Ovary (tissue), 3 donors: ENCODE data around the gene C10orf62.

ENCODE experiments used
- POLR2A ChIP-seq: fragments of 450-650 bp; IDR thresholded peaks from one replicate; pipeline ENCODE4 v1.6.1; 2017; ENCODE audit warnings: antibody characterized with exemption, mild to moderate bottlenecking, moderate library complexity
- TF ChIP-seq, protein P1 (sequence below), 3 donors: fragments of 450-650 bp in 2 of 3; fragments of 200-600 bp in 1 of 3; IDR thresholded peaks; one replicate each; pipeline versions ENCODE4 v1.5.1 to v1.8.0; 2016 to 2022; ENCODE audit warnings: antibody characterized with exemption in 3 of 3, mild to moderate bottlenecking in 1 of 3
- donor health status: DM: no; HTN: no; CAD: no.

DNA sequence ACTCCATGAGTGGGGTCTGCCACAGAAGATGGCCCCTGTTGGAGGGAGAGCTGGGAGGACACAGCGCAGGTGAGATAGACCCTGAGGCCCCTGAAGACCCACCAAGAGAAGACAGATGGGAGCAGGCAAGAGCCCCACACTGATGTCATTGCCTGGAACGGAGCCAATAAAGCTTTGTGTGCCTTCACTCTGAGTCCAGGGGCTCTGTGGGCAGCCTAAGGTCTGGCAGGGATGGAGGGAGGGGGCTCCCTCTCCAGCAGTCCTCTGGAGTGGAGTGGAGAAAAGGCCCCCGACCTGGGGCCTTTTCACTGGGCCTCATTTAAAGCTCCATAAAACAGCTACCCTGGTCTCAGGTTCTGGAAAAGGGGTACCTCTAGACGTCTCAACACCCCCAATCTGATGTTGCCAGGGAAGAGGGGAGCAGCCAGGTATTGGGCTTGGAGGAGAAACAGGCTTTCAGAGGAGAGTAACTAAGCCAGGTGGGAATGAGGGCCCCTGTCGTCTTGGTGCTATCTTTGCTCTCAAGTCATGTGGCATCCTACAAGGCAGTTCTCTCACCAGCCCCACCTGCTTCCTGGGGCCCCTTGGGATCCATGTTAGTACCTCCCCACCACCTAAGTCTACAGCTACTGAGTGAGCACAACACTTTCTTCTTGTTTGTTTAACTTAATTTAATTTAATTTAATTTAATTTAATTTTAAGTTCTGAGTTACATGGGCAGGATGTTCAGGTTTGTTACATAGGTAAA, 1.4 kb downstream of the C10orf62 start:
- no peak for TF ChIP-seq POLR2A
- TF ChIP-seq, protein P1, sequence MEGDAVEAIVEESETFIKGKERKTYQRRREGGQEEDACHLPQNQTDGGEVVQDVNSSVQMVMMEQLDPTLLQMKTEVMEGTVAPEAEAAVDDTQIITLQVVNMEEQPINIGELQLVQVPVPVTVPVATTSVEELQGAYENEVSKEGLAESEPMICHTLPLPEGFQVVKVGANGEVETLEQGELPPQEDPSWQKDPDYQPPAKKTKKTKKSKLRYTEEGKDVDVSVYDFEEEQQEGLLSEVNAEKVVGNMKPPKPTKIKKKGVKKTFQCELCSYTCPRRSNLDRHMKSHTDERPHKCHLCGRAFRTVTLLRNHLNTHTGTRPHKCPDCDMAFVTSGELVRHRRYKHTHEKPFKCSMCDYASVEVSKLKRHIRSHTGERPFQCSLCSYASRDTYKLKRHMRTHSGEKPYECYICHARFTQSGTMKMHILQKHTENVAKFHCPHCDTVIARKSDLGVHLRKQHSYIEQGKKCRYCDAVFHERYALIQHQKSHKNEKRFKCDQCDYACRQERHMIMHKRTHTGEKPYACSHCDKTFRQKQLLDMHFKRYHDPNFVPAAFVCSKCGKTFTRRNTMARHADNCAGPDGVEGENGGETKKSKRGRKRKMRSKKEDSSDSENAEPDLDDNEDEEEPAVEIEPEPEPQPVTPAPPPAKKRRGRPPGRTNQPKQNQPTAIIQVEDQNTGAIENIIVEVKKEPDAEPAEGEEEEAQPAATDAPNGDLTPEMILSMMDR (IDR thresholded peaks at IDR 0.05), result no peak
